RWPE1 (cell line): ENCODE results near the gene WNK1.
"Not testable (repeated sequence)": the region's sequence is repeated elsewhere in the genome, so short reads cannot be mapped to it uniquely, and the experiment has no call there.

Experiments used
- CTCF ChIA-PET: fragments of 350-600 bp; sonication (Branson Sonifier 250); formaldehyde crosslinking; extraction: SDS; loops from one replicate; lab custom pipeline; 2021; lab: Yijun Ruan, JAX
- POLR2A ChIA-PET: fragments of 400-600 bp; formaldehyde crosslinking; extraction: SDS; loops from one replicate; lab custom pipeline; 2020; ENCODE audit warnings: antibody characterized with exemption; ENCODE audit not compliant: low non-redundant PET; lab: Yijun Ruan, JAX
- DNase-seq: peaks from one replicate; pipeline ENCODE4 v3.0.0; 2012; ENCODE audit warnings: low spot score
- H3K27ac ChIP-seq: fragments of 450-650 bp; 2 replicates; pipeline ENCODE4 v1.5.1; 2017
- CTCF ChIP-seq: fragments of 450-650 bp; conservative IDR thresholded peaks from 2 replicates; pipeline ENCODE4 v1.5.1; 2017; ENCODE audit warnings: low read depth, mild to moderate bottlenecking

Gene WNK1

GRCh38 chr12:751999-752694 is at the start of gene WNK1:
TSS of gene WNK1 (plus strand) at chr12:752579. CDS start at chr12:753566, 987 bp downstream.
- peak within 1 kb of the TSS; percentile 88 for H3K27ac ChIP-seq
- ChIA-PET CTCF (interaction anchor here (0.6 to 3.2 kb wide), 9 partner anchors 24 to 351 kb away, joined by 3 to 22 read pairs (median 3); no protein-coding TSS in a partner anchor), POLR2A (interaction anchor here (0.6 to 1.4 kb wide), 4 partner anchors 85 to 285 kb away, joined by 3 to 5 read pairs (median 4); no protein-coding TSS in a partner anchor)
- DNase-seq, result peak; percentile 97
- no peak for TF ChIP-seq CTCF

- TF ChIP-seq CTCF, result no peak
- ChIA-PET CTCF (no interaction called here), POLR2A (no interaction called here)
- no peak for DNase-seq
- H3K27ac ChIP-seq, result no peak overlapping the region
Observed at GRCh38 chr12:704516-705242, 47.7 kb upstream of the WNK1 start.

- DNase-seq, CTCF ChIA-PET, H3K27ac ChIP-seq, POLR2A ChIA-PET: not testable (repeated sequence)
Observed at GRCh38 chr12:708084-708483, 44.3 kb upstream of the WNK1 start.

GRCh38 chr12:709455-710020 is 42.8 kb upstream of the WNK1 start:
- ChIA-PET CTCF (interaction anchor here (0.6 kb wide), 2 partner anchors 80 to 105 kb away, joined by 3 to 4 read pairs; no protein-coding TSS in a partner anchor), POLR2A (no interaction called here)
- no peak overlapping the region for H3K27ac ChIP-seq
- no peak for DNase-seq
- no peak for TF ChIP-seq CTCF

GRCh38 chr12:712172-712863 is 40.1 kb upstream of the WNK1 start:
- no peak for DNase-seq
- no peak overlapping the region for H3K27ac ChIP-seq
- POLR2A ChIA-PET, result no interaction called here
- CTCF ChIA-PET, result no interaction called here
- no peak for TF ChIP-seq CTCF

GRCh38 chr12:713281-713875 is 39.0 kb upstream of the WNK1 start:
- no peak for TF ChIP-seq CTCF
- no peak overlapping the region for H3K27ac ChIP-seq
- no peak for DNase-seq
- CTCF ChIA-PET, result no interaction called here
- POLR2A ChIA-PET, result no interaction called here
